H9 (cell line): Measurements from ENCODE around the gene STXBP5L. TPM values are rescaled to one million over a fixed set of nuclear protein-coding genes. Genes with fewer than 3 reads are reported as not detected.
"Not testable (repeated sequence)": the region's sequence is repeated elsewhere in the genome, so short reads cannot be mapped to it uniquely, and the experiment has no call there.

ENCODE experiments used
- DNase-seq: peaks from one replicate; pipeline ENCODE4 v3.0.0-alpha.2; 2017
- H2AFZ ChIP-seq: one replicate; pipeline ENCODE4 v1.6.1; 2013; ENCODE audit warnings: mild to moderate bottlenecking, low read length, control low read depth, moderate library complexity
- H2AK5ac ChIP-seq: 2 replicates; pipeline ENCODE4 v1.6.1; 2013; ENCODE audit warnings: low read length, control low read depth, mixed read lengths; ENCODE audit not compliant: insufficient read length
- H2BK120ac ChIP-seq: one replicate; pipeline ENCODE4 v1.6.1; 2013; ENCODE audit warnings: low read depth, mild to moderate bottlenecking, low read length, control low read depth, inconsistent platforms; ENCODE audit not compliant: poor library complexity, severe bottlenecking
- H2BK12ac ChIP-seq: 2 replicates; pipeline ENCODE4 v1.6.1; 2013; ENCODE audit warnings: low read length, control low read depth, mixed read lengths, low read depth; ENCODE audit not compliant: insufficient read length
- H2BK15ac ChIP-seq: 2 replicates; pipeline ENCODE4 v1.6.1; 2013; ENCODE audit warnings: low read depth, low read length, control low read depth
- H2BK20ac ChIP-seq: one replicate; pipeline ENCODE4 v1.6.1; 2013; ENCODE audit warnings: low read depth, mild to moderate bottlenecking, low read length, control low read depth, inconsistent platforms; ENCODE audit not compliant: poor library complexity, severe bottlenecking
- H2BK5ac ChIP-seq: 2 replicates; pipeline ENCODE4 v1.6.1; 2013; ENCODE audit warnings: low read length, control low read depth, mixed read lengths; ENCODE audit not compliant: insufficient read length
- H3K14ac ChIP-seq: 2 replicates; pipeline ENCODE4 v1.6.1; 2013; ENCODE audit warnings: low read length, control low read depth; ENCODE audit not compliant: insufficient read depth
- H3K18ac ChIP-seq: 2 replicates; pipeline ENCODE4 v1.6.1; 2013; ENCODE audit warnings: low read depth, mild to moderate bottlenecking, mixed read lengths, low read length, control low read depth; ENCODE audit not compliant: insufficient read length
- H3K23ac ChIP-seq: 2 replicates; pipeline ENCODE4 v1.6.1; 2013; ENCODE audit warnings: low read length, control low read depth, mixed read lengths, low read depth; ENCODE audit not compliant: insufficient read length
- H3K23me2 ChIP-seq: 2 replicates; pipeline ENCODE4 v1.6.1; 2013; ENCODE audit warnings: low read depth, mild to moderate bottlenecking, mixed read lengths, low read length, control low read depth; ENCODE audit not compliant: insufficient read length, poor library complexity, severe bottlenecking
- H3K27ac ChIP-seq: 2 replicates; pipeline ENCODE4 v1.5.1; 2013; ENCODE audit warnings: low read length, control low read depth, mixed read lengths, low read depth; ENCODE audit not compliant: insufficient read length
- H3K27me3 ChIP-seq: 2 replicates; pipeline ENCODE4 v1.6.1; 2013; ENCODE audit warnings: low read length, control low read depth, inconsistent platforms; ENCODE audit not compliant: insufficient read depth
- H3K4ac ChIP-seq: 2 replicates; pipeline ENCODE4 v1.6.1; 2013; ENCODE audit warnings: low read depth, mild to moderate bottlenecking, control low read depth, inconsistent platforms, low read length, moderate library complexity
- H3K4me1 ChIP-seq: 2 replicates; pipeline ENCODE4 v1.6.1; 2013; ENCODE audit warnings: low read length, control low read depth, inconsistent platforms; ENCODE audit not compliant: insufficient read depth
- H3K4me2 ChIP-seq: 2 replicates; pipeline ENCODE4 v1.6.1; 2013; ENCODE audit warnings: low read length, control low read depth, mixed read lengths; ENCODE audit not compliant: insufficient read length, insufficient read depth
- H3K56ac ChIP-seq: 2 replicates; pipeline ENCODE4 v1.6.1; 2013; ENCODE audit warnings: low read depth, mild to moderate bottlenecking, mixed read lengths, low read length, control low read depth; ENCODE audit not compliant: insufficient read length
- H3K79me1 ChIP-seq: 2 replicates; pipeline ENCODE4 v1.6.1; 2013; ENCODE audit warnings: low read depth, mild to moderate bottlenecking, moderate library complexity, low read length, control low read depth, inconsistent platforms; ENCODE audit not compliant: insufficient read depth, poor library complexity, severe bottlenecking
- H3K79me2 ChIP-seq: 2 replicates; pipeline ENCODE4 v1.6.1; 2013; ENCODE audit warnings: low read length, control low read depth, inconsistent platforms; ENCODE audit not compliant: insufficient read depth
- H3K9ac ChIP-seq: 2 replicates; pipeline ENCODE4 v1.6.1; 2013; ENCODE audit warnings: low read length, control low read depth, mixed read lengths; ENCODE audit not compliant: insufficient read length; ENCODE audit errors: extremely low read depth
- H3K9me3 ChIP-seq: one replicate; pipeline ENCODE4 v1.6.1; 2013; ENCODE audit warnings: low read depth, low read length, inconsistent platforms; ENCODE audit not compliant: control insufficient read depth
- H3T11ph ChIP-seq: one replicate; pipeline ENCODE4 v1.6.1; 2013; ENCODE audit warnings: mild to moderate bottlenecking, low read length, control low read depth, inconsistent platforms
- H4K20me1 ChIP-seq: one replicate; pipeline ENCODE4 v1.6.1; 2013; ENCODE audit not compliant: control insufficient read depth, insufficient read length, insufficient read depth
- H4K5ac ChIP-seq: 2 replicates; pipeline ENCODE4 v1.6.1; 2013; ENCODE audit warnings: low read depth, mild to moderate bottlenecking, mixed read lengths, low read length, control low read depth; ENCODE audit not compliant: insufficient read length
- H4K8ac ChIP-seq: replicated peaks from 2 replicates; pipeline ENCODE4 v1.6.1; 2013; ENCODE audit warnings: low read length, control low read depth, mixed read lengths, low read depth; ENCODE audit not compliant: insufficient read length
- H4K91ac ChIP-seq: 2 replicates; pipeline ENCODE4 v1.6.1; 2013; ENCODE audit warnings: low read depth, mild to moderate bottlenecking, moderate library complexity, mixed read lengths, low read length, control low read depth; ENCODE audit not compliant: insufficient read length
- H3K27ac Mint-ChIP-seq, 3 experiments: 2 replicates in 2 of 3; 3 replicates in 1 of 3; pipeline ENCODE4 v1.8.0; 2020 to 2021; ENCODE audit warnings: mixed read lengths in 3 of 3, mild to moderate bottlenecking in 1 of 3, moderate library complexity in 1 of 3
- H3K27me3 Mint-ChIP-seq: 2 replicates; pipeline ENCODE4 v1.8.0; 2021; ENCODE audit warnings: low read depth, mild to moderate bottlenecking, moderate library complexity, mixed read lengths
- H3K36me3 Mint-ChIP-seq, 3 experiments: 2 replicates in 2 of 3; 3 replicates in 1 of 3; pipeline ENCODE4 v1.8.0; 2020 to 2021; ENCODE audit warnings: low read depth in 3 of 3, mixed read lengths in 3 of 3; ENCODE audit not compliant: insufficient read depth in 1 of 3
- H3K4me1 Mint-ChIP-seq, 2 experiments: 2 replicates each; pipeline ENCODE4 v1.8.0; 2020; ENCODE audit warnings: mixed read lengths in 2 of 2
- H3K4me3 Mint-ChIP-seq, 2 experiments: 2 replicates in 1 of 2; 3 replicates in 1 of 2; pipeline ENCODE4 v1.8.0; 2020 to 2021; ENCODE audit warnings: mild to moderate bottlenecking in 2 of 2, mixed read lengths in 2 of 2, moderate library complexity in 1 of 2
- H3K9me3 Mint-ChIP-seq, 2 experiments: 2 replicates in 1 of 2; 3 replicates in 1 of 2; pipeline ENCODE4 v1.8.0; 2020; ENCODE audit warnings: mild to moderate bottlenecking in 2 of 2, mixed read lengths in 2 of 2, moderate library complexity in 1 of 2
- CTCF ChIP-seq: fragments of 200-600 bp; sonication (generic); conservative IDR thresholded peaks from 3 replicates; pipeline ENCODE4 v1.8.0; 2021; ENCODE audit warnings: antibody characterized with exemption, mild to moderate bottlenecking
- WGBS: extraction: QIAGEN DNeasy Blood & Tissue Kit; methylation state at CpG from one replicate; pipeline ENCODE4 v1.1.7; 2013; ENCODE audit warnings: missing lambda C conversion rate, low lambda C conversion rate, mixed read lengths; ENCODE audit not compliant: insufficient read length; ENCODE audit errors: extremely low coverage; 5-methylcytosine and 5-hydroxymethylcytosine counted together
- total RNA-seq: library from RNA; stranded (reverse); gene quantifications from 2 replicates; pipeline ENCODE4 v1.2.1, GENCODE V29; 2021

Gene STXBP5L
- total RNA-seq, 1 experiment from 2014 or later = 4.7 TPM

DNA sequence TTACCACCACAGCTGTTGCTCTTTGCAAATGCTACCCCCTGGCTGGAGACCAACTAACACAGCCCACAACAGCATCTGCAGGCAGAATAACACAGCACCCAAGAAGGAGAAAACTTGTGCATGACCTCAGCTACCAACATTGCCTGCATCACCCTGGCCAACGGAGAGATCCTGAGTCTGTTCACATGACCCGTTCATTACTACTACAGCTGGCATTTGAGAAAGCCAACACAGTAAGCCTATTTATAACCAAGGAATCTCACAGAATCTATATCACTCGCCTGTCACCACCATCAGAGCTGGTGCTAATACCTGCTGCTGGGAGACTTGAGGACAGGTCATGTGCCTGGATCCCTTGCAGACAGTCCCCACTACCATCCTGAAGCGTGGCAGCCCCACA is 422.6 kb downstream of the STXBP5L start:
- H4K20me1 ChIP-seq = no peaks in the 10 kb centered on the region
- Mint-ChIP-seq H3K4me3 (no peak overlapping the region), H3K27ac (peak overlapping the region in 2 of 3 experiments; percentile 37 to 82; a peak in 3 of 7 replicates), H3K27me3 (no peaks in the 10 kb centered on the region), H3K4me1 (no peaks in the 10 kb centered on the region), H3K36me3 (peaks cover 0 to 1% (median 0%) of the 10 kb centered on the region in 3 experiments; a peak in 1 of 7 replicates), H3K9me3 (peaks cover 0 to 2% of the 10 kb centered on the region in 2 experiments; a peak in 1 of 5 replicates)
- H3K14ac ChIP-seq = no peak overlapping the region
- no peaks in the 10 kb centered on the region for H3K79me2 ChIP-seq
- H3K4ac ChIP-seq = no peak overlapping the region
- no peak overlapping the region for H2BK12ac ChIP-seq
- H3K27me3 ChIP-seq = no peaks in the 10 kb centered on the region
- H3K4me1 ChIP-seq = no peaks in the 10 kb centered on the region
- no peaks in the 10 kb centered on the region for H3K79me1 ChIP-seq
- H3K9ac ChIP-seq = no peak overlapping the region
- H2BK15ac ChIP-seq = no peak overlapping the region
- no peak overlapping the region for H3K23ac ChIP-seq
- no peak overlapping the region for H3K4me2 ChIP-seq
- no peak overlapping the region for H4K8ac ChIP-seq
- H3K27ac ChIP-seq = no peak overlapping the region
- no peak overlapping the region for H2AK5ac ChIP-seq
- H3K23me2 ChIP-seq = no peaks in the 10 kb centered on the region
- H3K18ac ChIP-seq = no peak overlapping the region
- no peak overlapping the region for H3T11ph ChIP-seq
- H3K56ac ChIP-seq = no peak overlapping the region
- no peaks in the 10 kb centered on the region for H3K9me3 ChIP-seq
- H2BK120ac ChIP-seq = no peak overlapping the region
- DNase-seq = no peak
- no CpG with 5 or more reads among the region's 4 CpGs for WGBS
- H2BK5ac ChIP-seq = no peak overlapping the region
- no peak for TF ChIP-seq CTCF
- no peak overlapping the region for H2AFZ ChIP-seq
- no peak overlapping the region for H2BK20ac ChIP-seq
- no peak overlapping the region for H4K91ac ChIP-seq
- H4K5ac ChIP-seq = no peak overlapping the region

GRCh38 chr3:121355960-121356359 is 448.0 kb downstream of the STXBP5L start:
- not testable (repeated sequence) for H3K27ac Mint-ChIP-seq, H3K4me2 ChIP-seq, H3K4me1 ChIP-seq, H3K23ac ChIP-seq, H3K4me1 Mint-ChIP-seq, H2BK15ac ChIP-seq, H2BK20ac ChIP-seq, H2BK5ac ChIP-seq, H2BK12ac ChIP-seq, H3K9ac ChIP-seq, H3K4ac ChIP-seq, H3K9me3 ChIP-seq, H3T11ph ChIP-seq, H2BK120ac ChIP-seq, H2AFZ ChIP-seq, H3K23me2 ChIP-seq, H3K27ac ChIP-seq, H4K5ac ChIP-seq, H3K14ac ChIP-seq, H3K36me3 Mint-ChIP-seq, H4K20me1 ChIP-seq, H3K4me3 Mint-ChIP-seq, H3K79me2 ChIP-seq, H4K91ac ChIP-seq, H2AK5ac ChIP-seq, H4K8ac ChIP-seq, H3K18ac ChIP-seq, DNase-seq, H3K27me3 ChIP-seq, H3K79me1 ChIP-seq, H3K56ac ChIP-seq
- H3K9me3 Mint-ChIP-seq = peaks cover 18 to 22% of the 10 kb centered on the region in 2 experiments; a peak in 4 of 5 replicates
- no CpG with 5 or more reads among the region's 5 CpGs for WGBS
- H3K27me3 Mint-ChIP-seq = peaks cover 19% of the 10 kb centered on the region
